ENCODE measurements around the gene HOXC5. TPM values are rescaled to one million over a fixed set of nuclear protein-coding genes. Genes with fewer than 3 reads are reported as not detected.

HOXC5 gene
- total and polyA plus RNA-seq, 3 donors from 2014 or later, result 1.3 to 5.5 (median 1.9) TPM

DNA sequence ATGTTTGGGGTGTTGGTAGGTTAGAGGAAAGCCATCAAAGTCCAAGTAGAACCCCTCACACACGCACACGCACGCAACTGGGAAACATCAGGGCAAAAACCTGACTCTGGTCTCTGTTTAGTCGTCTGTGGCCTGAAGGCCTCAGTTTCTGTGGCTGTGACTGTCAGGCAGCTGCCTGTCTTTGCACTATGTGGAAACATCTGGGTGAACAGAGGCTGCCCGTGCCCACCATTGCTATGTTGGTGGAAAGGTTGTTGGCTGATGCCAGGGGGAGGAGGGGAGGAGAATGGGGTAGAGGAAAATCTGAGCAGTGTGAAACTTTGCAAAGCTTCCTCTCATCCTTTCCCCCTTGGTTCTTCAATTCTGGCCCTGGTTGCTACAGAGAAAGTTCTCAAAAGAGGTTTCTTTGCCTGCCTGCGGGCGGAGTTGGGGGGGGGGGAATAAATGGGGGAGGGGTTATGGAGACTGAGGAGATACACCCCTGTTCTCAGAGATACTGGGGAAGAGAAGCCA is 40.4 kb upstream of the HOXC5 start:
- Histone ChIP-seq H3K9me3 (no peaks in the 10 kb centered on the region), H3K4me3 (no peak overlapping the region), H3K27ac (no peak overlapping the region), H3K27me3 (peaks cover 3% of the 10 kb centered on the region), H3K4me1 (peaks cover 21% of the 10 kb centered on the region), H3K36me3 (ENCODE audit: low read depth, missing control alignments) (no peaks in the 10 kb centered on the region)
- WGBS, 2 donors, result 76 to 85% methylated on average over 7 of the region's 7 CpGs
- intact Hi-C loops (cut with DNase I; ENCODE audit: low total_unique reads), result no loop called here
- DNase-seq, result no peak
- TF ChIP-seq, protein P1, sequence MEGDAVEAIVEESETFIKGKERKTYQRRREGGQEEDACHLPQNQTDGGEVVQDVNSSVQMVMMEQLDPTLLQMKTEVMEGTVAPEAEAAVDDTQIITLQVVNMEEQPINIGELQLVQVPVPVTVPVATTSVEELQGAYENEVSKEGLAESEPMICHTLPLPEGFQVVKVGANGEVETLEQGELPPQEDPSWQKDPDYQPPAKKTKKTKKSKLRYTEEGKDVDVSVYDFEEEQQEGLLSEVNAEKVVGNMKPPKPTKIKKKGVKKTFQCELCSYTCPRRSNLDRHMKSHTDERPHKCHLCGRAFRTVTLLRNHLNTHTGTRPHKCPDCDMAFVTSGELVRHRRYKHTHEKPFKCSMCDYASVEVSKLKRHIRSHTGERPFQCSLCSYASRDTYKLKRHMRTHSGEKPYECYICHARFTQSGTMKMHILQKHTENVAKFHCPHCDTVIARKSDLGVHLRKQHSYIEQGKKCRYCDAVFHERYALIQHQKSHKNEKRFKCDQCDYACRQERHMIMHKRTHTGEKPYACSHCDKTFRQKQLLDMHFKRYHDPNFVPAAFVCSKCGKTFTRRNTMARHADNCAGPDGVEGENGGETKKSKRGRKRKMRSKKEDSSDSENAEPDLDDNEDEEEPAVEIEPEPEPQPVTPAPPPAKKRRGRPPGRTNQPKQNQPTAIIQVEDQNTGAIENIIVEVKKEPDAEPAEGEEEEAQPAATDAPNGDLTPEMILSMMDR (IDR thresholded peaks at IDR 0.05), result no peak
- no peak for TF ChIP-seq POLR2A (IDR thresholded peaks at IDR 0.05)

DNA sequence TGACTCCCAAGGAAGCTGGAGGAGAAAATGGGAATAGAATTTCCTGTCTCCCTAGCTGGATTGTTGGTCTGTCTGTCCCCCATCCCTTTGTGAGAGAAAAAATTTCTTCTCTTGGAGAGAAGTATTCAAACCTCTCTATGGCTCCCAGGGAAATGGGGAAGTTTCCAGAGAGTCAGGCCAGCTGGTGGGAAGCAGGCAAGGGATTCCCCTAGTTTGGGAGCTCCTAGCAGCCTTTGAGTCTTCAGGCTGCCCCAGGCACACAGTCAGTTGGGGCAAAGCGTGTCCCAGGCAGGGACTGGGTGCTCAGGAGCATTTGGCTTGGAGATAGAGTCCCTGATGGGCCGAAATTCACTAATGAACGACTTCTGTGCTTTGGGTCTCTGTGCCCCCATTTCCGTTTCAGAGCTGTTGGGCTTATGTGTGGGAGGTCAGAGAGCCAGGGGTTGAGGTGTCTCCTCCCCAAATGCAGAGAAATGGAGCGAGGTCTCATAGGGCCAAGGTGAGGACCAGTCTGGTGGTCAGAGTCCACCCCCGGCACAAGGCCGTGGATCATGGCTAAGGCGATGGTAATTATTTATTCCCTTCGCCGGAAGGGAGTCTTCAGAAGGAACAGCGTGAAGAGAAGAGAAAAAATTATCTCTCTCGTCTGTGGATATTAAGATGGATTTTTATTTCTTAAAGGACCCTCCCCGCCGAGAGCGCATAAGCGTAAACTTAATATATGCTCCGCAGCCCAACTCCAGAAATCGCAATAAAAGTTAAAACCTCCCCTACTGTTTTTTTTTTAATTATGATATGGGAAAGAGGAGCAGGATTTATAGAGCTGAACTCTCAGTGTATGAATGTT is 39.5 kb upstream of the HOXC5 start:
- Histone ChIP-seq H3K4me3 (no peak overlapping the region), H3K27ac (no peak overlapping the region), H3K9me3 (no peaks in the 10 kb centered on the region), H3K4me1 (peaks cover 27% of the 10 kb centered on the region), H3K27me3 (peaks cover 3% of the 10 kb centered on the region), H3K36me3 (ENCODE audit: low read depth, missing control alignments) (no peaks in the 10 kb centered on the region)
- intact Hi-C loops (cut with DNase I; ENCODE audit: low total_unique reads), result no loop called here
- TF ChIP-seq, protein P1 (IDR thresholded peaks at IDR 0.05), result no peak
- no peak for TF ChIP-seq POLR2A (IDR thresholded peaks at IDR 0.05)
- 39 to 59% methylated on average over 18 of the region's 18 CpGs for WGBS, 2 donors
- DNase-seq, result no peak

DNA sequence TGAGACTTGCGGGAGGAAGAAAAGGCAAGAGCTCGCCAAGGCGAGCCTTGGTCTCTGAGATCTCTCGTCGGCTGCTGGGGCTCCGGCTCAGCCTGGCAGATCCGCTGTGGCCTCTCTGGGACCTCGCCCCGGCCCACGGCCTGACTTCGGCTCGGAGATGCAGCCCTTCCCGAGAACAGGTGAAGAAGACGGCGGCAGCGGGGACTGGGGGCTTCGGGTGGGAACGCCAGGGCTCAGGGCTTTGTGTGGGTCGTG is 38.9 kb upstream of the HOXC5 start:
- no peak for TF ChIP-seq POLR2A (IDR thresholded peaks at IDR 0.05)
- intact Hi-C loops (cut with DNase I; ENCODE audit: low total_unique reads), result no loop called here
- no peaks in the 10 kb centered on the region for H3K9me3 ChIP-seq
- H3K27ac ChIP-seq, result no peak overlapping the region
- peaks cover 3% of the 10 kb centered on the region for H3K27me3 ChIP-seq
- H3K4me3 ChIP-seq, result peak overlapping the region in 1 of 2 donors; percentile 38
- 24 to 37% methylated on average over 8 to 19 of the region's 19 CpGs for WGBS, 2 donors
- H3K4me1 ChIP-seq, result peaks cover 27% of the 10 kb centered on the region
- DNase-seq, result no peak
- H3K36me3 ChIP-seq (ENCODE audit: low read depth, missing control alignments), result no peaks in the 10 kb centered on the region

DNA sequence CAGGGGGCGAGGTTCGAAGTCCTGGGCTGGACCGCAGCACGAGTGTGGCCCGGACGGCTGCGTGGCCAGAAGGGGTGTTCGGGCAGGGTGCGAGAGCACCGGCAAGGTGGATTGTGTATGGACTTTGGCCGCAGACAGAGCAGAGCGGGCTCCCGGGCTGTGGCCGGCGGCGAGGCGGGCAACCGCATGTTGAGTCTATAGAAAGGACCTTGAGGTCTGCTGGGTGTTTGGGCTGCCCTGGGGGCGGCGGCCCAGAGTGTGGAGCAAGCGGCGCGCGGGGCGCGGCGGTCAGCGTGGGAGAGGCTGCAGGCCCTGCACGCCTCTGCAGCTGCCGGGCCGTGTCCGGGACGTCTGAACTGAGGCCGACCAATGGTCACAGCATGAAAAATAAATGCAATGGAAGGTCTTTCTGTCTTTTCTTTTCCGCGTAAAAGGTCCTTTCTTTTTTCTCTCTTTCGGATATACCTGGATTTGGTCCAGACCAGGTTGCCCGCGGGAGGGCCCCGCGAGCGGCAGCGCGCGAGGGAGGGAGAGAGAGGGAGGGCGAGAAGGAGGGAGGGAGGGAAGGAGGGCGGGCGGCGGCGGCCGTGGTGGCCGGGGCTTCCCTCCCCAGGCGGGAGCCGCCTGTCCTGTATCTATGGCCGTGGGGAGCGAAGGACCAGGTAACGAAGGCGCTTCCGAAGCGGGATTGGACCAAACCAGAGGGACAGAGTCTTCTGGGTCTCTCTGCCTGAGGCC is 38.4 kb upstream of the HOXC5 start:
- no peak for TF ChIP-seq POLR2A (IDR thresholded peaks at IDR 0.05)
- TF ChIP-seq, protein P1 (IDR thresholded peaks at IDR 0.05), result no peak
- intact Hi-C loops (cut with DNase I; ENCODE audit: low total_unique reads), result no loop called here
- Histone ChIP-seq H3K4me3 (peak overlapping the region in 1 of 2 donors; percentile 38), H3K27me3 (peaks cover 3% of the 10 kb centered on the region), H3K9me3 (no peaks in the 10 kb centered on the region), H3K27ac (no peak overlapping the region), H3K36me3 (ENCODE audit: low read depth, missing control alignments) (no peaks in the 10 kb centered on the region), H3K4me1 (peaks cover 29% of the 10 kb centered on the region)
- WGBS, 2 donors, result 3 to 13% methylated on average over 28 to 56 of the region's 60 CpGs
- DNase-seq, result no peak

DNA sequence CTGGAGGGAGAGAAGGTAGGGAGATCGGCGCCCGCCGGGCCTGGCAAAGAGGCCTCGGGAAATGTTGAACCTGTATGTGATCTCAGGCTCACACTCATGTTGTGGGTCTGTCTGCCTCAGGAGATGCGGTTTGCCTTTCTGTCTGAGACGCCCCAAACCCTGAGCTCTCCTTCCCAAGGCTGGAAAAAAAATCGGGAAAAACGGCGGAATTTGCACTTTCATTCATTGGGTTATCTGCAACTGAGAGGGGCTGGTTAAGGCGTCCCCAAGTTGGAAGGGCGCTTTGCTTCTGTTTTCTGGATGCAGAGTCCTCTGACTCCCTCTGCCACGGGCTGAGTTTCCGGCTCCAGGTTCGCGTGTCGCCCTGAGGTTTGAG is 37.9 kb upstream of the HOXC5 start:
- Histone ChIP-seq H3K36me3 (ENCODE audit: low read depth, missing control alignments) (no peaks in the 10 kb centered on the region), H3K27ac (peak overlapping the region in 1 of 2 donors; percentile 39), H3K4me1 (peaks cover 29% of the 10 kb centered on the region), H3K27me3 (peaks cover 3% of the 10 kb centered on the region), H3K4me3 (peak overlapping the region in 1 of 2 donors; percentile 38), H3K9me3 (no peaks in the 10 kb centered on the region)
- intact Hi-C loops (cut with DNase I; ENCODE audit: low total_unique reads), result no loop called here
- DNase-seq, result no peak
- WGBS, 2 donors, result 12 to 22% methylated on average over 17 of the region's 17 CpGs
- TF ChIP-seq, protein P1 (IDR thresholded peaks at IDR 0.05), result no peak
- TF ChIP-seq POLR2A (IDR thresholded peaks at IDR 0.05), result no peak

Measured in testis (tissue), 3 donors.